LNCAP (cell line): ENCODE measurements around the gene HDAC10.

ENCODE experiments used
- CTCF ChIP-seq: fragments of 450-650 bp; IDR thresholded peaks from 2 replicates; pipeline ENCODE4 v1.5.1; 2017; ENCODE audit warnings: mild to moderate bottlenecking

The HDAC10 gene

GRCh38 chr22:50247748-50248147 is 3.3 kb downstream of the HDAC10 start:
- TF ChIP-seq CTCF: no peak

GRCh38 chr22:50246242-50247175 is 4.6 kb downstream of the HDAC10 start:
- no peak for TF ChIP-seq CTCF

GRCh38 chr22:50245214-50246072 is 5.6 kb downstream of the HDAC10 start:
- no peak for TF ChIP-seq CTCF

- no peak for TF ChIP-seq CTCF
Observed at GRCh38 chr22:50244420-50245213, 6.4 kb downstream of the HDAC10 start, which contains the start of gene TUBGCP6. TUBGCP6 (minus strand) TSS chr22:50245023; CDS start chr22:50244459, 564 bp downstream.

- TF ChIP-seq CTCF: no peak
Observed at GRCh38 chr22:50243685-50244419, 7.2 kb downstream of the HDAC10 start.

- no peak for TF ChIP-seq CTCF
Observed at GRCh38 chr22:50242406-50242949, 8.6 kb downstream of the HDAC10 start.
